ENCODE data around the gene MAMLD1.

Gene MAMLD1

GRCh38 chrX:150548684-150549083 is 185.6 kb downstream of the MAMLD1 start:
- Histone ChIP-seq H4K8ac (ENCODE audit: low read length) (no peak overlapping the region), H3K4me3 (ENCODE audit: insufficient read depth in 1 of 2, low read depth in 1 of 2, low read length in 2 of 2) (no peak overlapping the region), H3K4ac (ENCODE audit: low read depth in 1 of 2, low read length in 2 of 2) (no peak overlapping the region), H2BK120ac (ENCODE audit: low read depth, low read length) (no peak overlapping the region), H2BK5ac (ENCODE audit: low read depth, low read length, poor library complexity, severe bottlenecking) (no peak overlapping the region), H2BK15ac (ENCODE audit: low read depth, poor library complexity, severe bottlenecking) (no peak overlapping the region), H3K79me1 (replicated peaks; ENCODE audit: low read length, poor library complexity, severe bottlenecking) (no peaks in the 10 kb centered on the region), H3K18ac (ENCODE audit: low read depth in 1 of 2, low read length in 2 of 2) (no peak overlapping the region), H3K4me1 (ENCODE audit: control insufficient read depth, insufficient read depth, low read depth, low read length) (peaks cover 14% of the 10 kb centered on the region), H3K23ac (ENCODE audit: low read length in 2 of 2) (no peak overlapping the region), H2AFZ (ENCODE audit: low read depth, low read length) (no peak overlapping the region), H3K14ac (ENCODE audit: low read length in 2 of 2) (no peak overlapping the region), H3K9ac (ENCODE audit: low read length) (no peak overlapping the region), H3K9me3 (ENCODE audit: control insufficient read depth, low read length) (peaks cover 15% of the 10 kb centered on the region), H2AK5ac (ENCODE audit: low read length, severe bottlenecking) (no peak overlapping the region), H2BK12ac (ENCODE audit: low read length in 2 of 2) (no peak overlapping the region), H3K27ac (ENCODE audit: low read length, poor library complexity, severe bottlenecking) (no peak overlapping the region), H3K36me3 (ENCODE audit: control insufficient read depth in 1 of 2, insufficient read depth in 2 of 2, low read depth in 1 of 2, low read length in 2 of 2) (no peaks in the 10 kb centered on the region), H3K4me2 (ENCODE audit: low read length, poor library complexity, severe bottlenecking) (no peak overlapping the region), H4K91ac (ENCODE audit: low read length) (no peak overlapping the region), H3K27me3 (ENCODE audit: control insufficient read depth in 1 of 2, insufficient read depth in 1 of 2, low read length in 2 of 2) (peaks cover 0 to 47% of the 10 kb centered on the region in 2 experiments)
- no peak for DNase-seq
- WGBS = no CpG with 5 or more reads among the region's 2 CpGs

- no peak for DNase-seq
- Histone ChIP-seq H3K9ac (ENCODE audit: low read length) (no peak overlapping the region), H2AFZ (ENCODE audit: low read depth, low read length) (no peak overlapping the region), H3K4me3 (ENCODE audit: insufficient read depth in 1 of 2, low read depth in 1 of 2, low read length in 2 of 2) (no peak overlapping the region), H2BK12ac (ENCODE audit: low read length in 2 of 2) (no peak overlapping the region), H3K4me2 (ENCODE audit: low read length, poor library complexity, severe bottlenecking) (no peak overlapping the region), H2BK5ac (ENCODE audit: low read depth, low read length, poor library complexity, severe bottlenecking) (no peak overlapping the region), H2AK5ac (ENCODE audit: low read length, severe bottlenecking) (no peak overlapping the region), H3K36me3 (ENCODE audit: control insufficient read depth in 1 of 2, insufficient read depth in 2 of 2, low read depth in 1 of 2, low read length in 2 of 2) (no peaks in the 10 kb centered on the region), H2BK15ac (ENCODE audit: low read depth, poor library complexity, severe bottlenecking) (no peak overlapping the region), H3K14ac (ENCODE audit: low read length in 2 of 2) (no peak overlapping the region), H3K27ac (ENCODE audit: low read length, poor library complexity, severe bottlenecking) (no peak overlapping the region), H2BK120ac (ENCODE audit: low read depth, low read length) (no peak overlapping the region), H4K91ac (ENCODE audit: low read length) (no peak overlapping the region), H3K23ac (ENCODE audit: low read length in 2 of 2) (no peak overlapping the region), H3K18ac (ENCODE audit: low read depth in 1 of 2, low read length in 2 of 2) (no peak overlapping the region), H3K4ac (ENCODE audit: low read depth in 1 of 2, low read length in 2 of 2) (no peak overlapping the region), H4K8ac (ENCODE audit: low read length) (no peak overlapping the region), H3K27me3 (ENCODE audit: control insufficient read depth in 1 of 2, insufficient read depth in 1 of 2, low read length in 2 of 2) (peaks cover 0 to 40% of the 10 kb centered on the region in 2 experiments), H3K4me1 (ENCODE audit: control insufficient read depth, insufficient read depth, low read depth, low read length) (peaks cover 11% of the 10 kb centered on the region), H3K9me3 (ENCODE audit: control insufficient read depth, low read length) (peaks cover 15% of the 10 kb centered on the region), H3K79me1 (replicated peaks; ENCODE audit: low read length, poor library complexity, severe bottlenecking) (no peaks in the 10 kb centered on the region)
- WGBS = 94% methylated on average over 3 of the region's 3 CpGs
Observed at GRCh38 chrX:150551963-150552362, 188.8 kb downstream of the MAMLD1 start.

- no peak overlapping the region for H3K18ac ChIP-seq (ENCODE audit: low read depth in 1 of 2, low read length in 2 of 2)
- no peak overlapping the region for H3K23ac ChIP-seq (ENCODE audit: low read length in 2 of 2)
- no peak overlapping the region for H2BK5ac ChIP-seq (ENCODE audit: low read depth, low read length, poor library complexity, severe bottlenecking)
- no peak overlapping the region for H3K4ac ChIP-seq (ENCODE audit: low read depth in 1 of 2, low read length in 2 of 2)
- no peak overlapping the region for H2BK15ac ChIP-seq (ENCODE audit: low read depth, poor library complexity, severe bottlenecking)
- DNase-seq = no peak
- WGBS = no CpG with 5 or more reads among the region's 7 CpGs
- H2AFZ ChIP-seq (ENCODE audit: low read depth, low read length) = no peak overlapping the region
- H3K4me1 ChIP-seq (ENCODE audit: control insufficient read depth, insufficient read depth, low read depth, low read length) = no peaks in the 10 kb centered on the region
- H4K8ac ChIP-seq (ENCODE audit: low read length) = no peak overlapping the region
- H3K4me3 ChIP-seq (ENCODE audit: insufficient read depth in 1 of 2, low read depth in 1 of 2, low read length in 2 of 2) = no peak overlapping the region
- H2AK5ac ChIP-seq (ENCODE audit: low read length, severe bottlenecking) = no peak overlapping the region
- H3K9ac ChIP-seq (ENCODE audit: low read length) = no peak overlapping the region
- H3K79me1 ChIP-seq (replicated peaks; ENCODE audit: low read length, poor library complexity, severe bottlenecking) = no peaks in the 10 kb centered on the region
- H3K4me2 ChIP-seq (ENCODE audit: low read length, poor library complexity, severe bottlenecking) = no peak overlapping the region
- peaks cover 3% of the 10 kb centered on the region for H3K9me3 ChIP-seq (ENCODE audit: control insufficient read depth, low read length)
- no peaks in the 10 kb centered on the region for H3K36me3 ChIP-seq (ENCODE audit: control insufficient read depth in 1 of 2, insufficient read depth in 2 of 2, low read depth in 1 of 2, low read length in 2 of 2)
- H3K14ac ChIP-seq (ENCODE audit: low read length in 2 of 2) = no peak overlapping the region
- no peak overlapping the region for H2BK12ac ChIP-seq (ENCODE audit: low read length in 2 of 2)
- H3K27me3 ChIP-seq (ENCODE audit: control insufficient read depth in 1 of 2, insufficient read depth in 1 of 2, low read length in 2 of 2) = peaks cover 0 to 5% of the 10 kb centered on the region in 2 experiments
- no peak overlapping the region for H3K27ac ChIP-seq (ENCODE audit: low read length, poor library complexity, severe bottlenecking)
- no peak overlapping the region for H4K91ac ChIP-seq (ENCODE audit: low read length)
- no peak overlapping the region for H2BK120ac ChIP-seq (ENCODE audit: low read depth, low read length)
Observed at GRCh38 chrX:150558424-150558823, 195.3 kb downstream of the MAMLD1 start.
